HepG2 (cell line): ENCODE measurements around the gene PRSS33. TPM values are rescaled to one million over a fixed set of nuclear protein-coding genes. Genes with fewer than 3 reads are reported as not detected.

Experiments
- ATAC-seq: fragments of 200-7000 bp; cut with Tn5 transposase; 3 replicates; pipeline ENCODE4 v1.9.1; 2020; ENCODE audit warnings: mild to moderate bottlenecking, moderate library complexity
- BruUV-seq: library from RNA; stranded (reverse); fragments of 400-500 nt; replicated peaks from 2 replicates; lab custom pipeline; 2021; lab: Mats Ljungman, UMichigan
- CTCF ChIA-PET: fragments of 300-600 bp; formaldehyde crosslinking; extraction: SDS; loops from one replicate; lab custom pipeline; 2021; ENCODE audit warnings: low total read pairs, inconsistent platforms, low intra/inter-chr PET ratio; lab: Yijun Ruan, JAX
- POLR2A ChIA-PET: fragments of 350-600 bp; sonication (Branson Sonifier 250); formaldehyde crosslinking; loops from one replicate; lab custom pipeline; 2020; ENCODE audit warnings: antibody characterized with exemption, inconsistent platforms; lab: Yijun Ruan, JAX
- DNase-seq: peaks from one replicate; pipeline ENCODE4 v3.0.0-alpha.2; 2015; ENCODE audit warnings: low spot score
- FAIRE-seq: peaks from 3 replicates; lab custom pipeline; 2011; peaks lifted over from hg19 to GRCh38; lab: Jason Lieb, UNC
- H2AFZ ChIP-seq: one replicate; pipeline ENCODE4 v1.6.1; 2011; ENCODE audit warnings: low read length, inconsistent platforms
- H3K27ac ChIP-seq: fragments of 300-600 bp; 3 replicates; pipeline ENCODE4 v1.8.0; 2011; ENCODE audit warnings: mixed run types, mild to moderate bottlenecking, mixed read lengths, low read length, inconsistent platforms; ENCODE audit not compliant: insufficient read depth; ENCODE audit errors: extremely low read length
- H3K27me3 ChIP-seq, 2 experiments: fragments of 200-600 bp in 1 of 2; 2 replicates in 1 of 2; 3 replicates in 1 of 2; pipeline versions ENCODE4 v1.6.0 to v1.8.0; 2011; ENCODE audit warnings: low read length in 2 of 2, mild to moderate bottlenecking in 2 of 2, moderate library complexity in 2 of 2, inconsistent platforms in 1 of 2; ENCODE audit not compliant: insufficient read depth in 2 of 2, control insufficient read depth in 1 of 2
- H3K36me3 ChIP-seq, 2 experiments: fragments of 200-600 bp in 1 of 2; replicated peaks in 1 of 2; 2 replicates in 1 of 2; 3 replicates in 1 of 2; pipeline versions ENCODE4 v1.5.1 to v1.8.0; 2011; ENCODE audit warnings: low read length in 2 of 2, inconsistent platforms in 1 of 2; ENCODE audit not compliant: insufficient read depth in 2 of 2, control insufficient read depth in 1 of 2
- H3K4me1 ChIP-seq: 2 replicates; pipeline ENCODE4 v1.5.1; 2012; ENCODE audit warnings: low read length, inconsistent platforms; ENCODE audit not compliant: insufficient read depth
- H3K4me2 ChIP-seq: 2 replicates; pipeline ENCODE4 v1.6.0; 2011; ENCODE audit warnings: low read depth, low read length, inconsistent platforms
- H3K4me3 ChIP-seq, 3 experiments: fragments of 200-600 bp in 1 of 3; sonication (generic), shearing (Covaris generic) in 1 of 3; replicated peaks in 1 of 3; 2 replicates each; pipeline ENCODE4 v1.5.1; 2011 to 2016; ENCODE audit warnings: low read length in 3 of 3, inconsistent platforms in 2 of 3, low read depth in 2 of 3, mild to moderate bottlenecking in 2 of 3, control low read depth in 1 of 3, mixed read lengths in 1 of 3; ENCODE audit not compliant: insufficient read depth in 1 of 3
- H3K79me2 ChIP-seq: one replicate; pipeline ENCODE4 v1.6.1; 2011; ENCODE audit warnings: low read length, inconsistent platforms; ENCODE audit not compliant: insufficient read depth
- H3K9ac ChIP-seq: 2 replicates; pipeline ENCODE4 v1.6.0; 2011; ENCODE audit warnings: mild to moderate bottlenecking, low read depth, low read length, inconsistent platforms; ENCODE audit not compliant: insufficient read depth
- H3K9me3 ChIP-seq: 2 replicates; pipeline ENCODE4 v1.5.1; 2012; ENCODE audit warnings: mild to moderate bottlenecking, low read length
- H4K20me1 ChIP-seq: 2 replicates; pipeline ENCODE4 v1.6.0; 2011; ENCODE audit warnings: inconsistent platforms, mild to moderate bottlenecking, low read length, moderate library complexity; ENCODE audit not compliant: insufficient read depth
- JUN ChIP-seq: sonication (generic); formaldehyde crosslinking; IDR thresholded peaks from 2 replicates; pipeline ENCODE4 v1.4.0; 2020; ENCODE audit warnings: mild to moderate bottlenecking, missing genetic modification reagents
- MIXL1 ChIP-seq: IDR thresholded peaks from 2 replicates; pipeline ENCODE4 v1.6.1; 2016
- MZF1 ChIP-seq: sonication (generic); formaldehyde crosslinking; IDR thresholded peaks from 2 replicates; pipeline ENCODE4 v1.8.1; 2023; ENCODE audit warnings: mild to moderate bottlenecking, missing genetic modification reagents, borderline replicate concordance
- RAD51 ChIP-seq: fragments of 450-650 bp; IDR thresholded peaks from 2 replicates; pipeline ENCODE4 v1.6.1; 2016; ENCODE audit warnings: borderline replicate concordance
- SNAPC2 ChIP-seq: sonication (generic); formaldehyde crosslinking; IDR thresholded peaks from 2 replicates; pipeline ENCODE4 v1.8.1; 2022; ENCODE audit warnings: mild to moderate bottlenecking, missing genetic modification reagents
- TAF15 ChIP-seq: fragments of 200-400 bp; formaldehyde crosslinking; IDR thresholded peaks from one replicate; pipeline ENCODE4 v1.6.1; 2018; ENCODE audit warnings: mild to moderate bottlenecking, low read depth, low read length; ENCODE audit not compliant: poor library complexity, severe bottlenecking
- ZNF598 ChIP-seq: sonication (generic); formaldehyde crosslinking; IDR thresholded peaks from 2 replicates; pipeline ENCODE4 v1.5.1; 2020; ENCODE audit warnings: mild to moderate bottlenecking, missing genetic modification reagents, borderline replicate concordance
- WGBS: methylation state at CpG from one replicate; pipeline ENCODE4 v1.1.6; 2017; ENCODE audit warnings: low lambda C conversion rate; 5-methylcytosine and 5-hydroxymethylcytosine counted together
- in situ Hi-C: cut with HindIII; loops from 2 replicates; pipeline ENCODE4 v1.10.0; 2017; ENCODE audit warnings: low pct_unique_long_range_greater_than_20kb; ENCODE audit not compliant: extremely low pct_ligation_motif_present
- intact Hi-C: fragments of 100-400 bp; cut with micrococcal nuclease; formaldehyde crosslinking; loops from one replicate; pipeline ENCODE4 v1.10.0; 2022; ENCODE audit not compliant: unreplicated experiment
- polyA plus RNA-seq, 8 experiments: library from polyadenylated mRNA; depleted of rRNA in 3 of 8; stranded (reverse) in 7 of 8; unstranded in 1 of 8; fragments of >200 nt; fragmentation: Illumina TruSeq in 4 of 8; extraction: Trizol in 4 of 8; gene quantifications; 2 replicates each; pipeline versions ENCODE4 v1.2.1 to v1.2.3, GENCODE V29; 2011 to 2016; ENCODE audit warnings: low read depth in 4 of 8, missing spikeins in 1 of 8, mixed read lengths in 1 of 8; ENCODE audit not compliant: insufficient read depth in 1 of 8
- total RNA-seq, 5 experiments: library from RNA; depleted of rRNA; stranded (reverse); fragments of >200 nt; fragmentation: Illumina TruSeq; extraction: Trizol; gene quantifications; 2 replicates each; pipeline ENCODE4 v1.2.3, GENCODE V29; 2016; ENCODE audit warnings: low read depth in 1 of 5
- TF ChIP-seq, protein P1 (sequence below): sonication (generic); formaldehyde crosslinking; IDR thresholded peaks from 2 replicates; pipeline ENCODE4 v1.9.0; 2022; ENCODE audit warnings: missing genetic modification reagents, mild to moderate bottlenecking, borderline replicate concordance
- TF ChIP-seq, protein P2 (sequence below): sonication (generic); formaldehyde crosslinking; IDR thresholded peaks from 2 replicates; pipeline ENCODE4 v1.5.0; 2020; ENCODE audit warnings: mild to moderate bottlenecking, missing genetic modification reagents, moderate library complexity
- TF ChIP-seq, protein P3 (sequence below): sonication (generic); formaldehyde crosslinking; IDR thresholded peaks from 2 replicates; pipeline ENCODE4 v1.5.0; 2020; ENCODE audit warnings: missing genetic modification reagents, mild to moderate bottlenecking, borderline replicate concordance
- TF ChIP-seq, protein P4 (sequence below): sonication (generic); formaldehyde crosslinking; IDR thresholded peaks from 2 replicates; pipeline ENCODE4 v1.8.1; 2023; ENCODE audit warnings: mild to moderate bottlenecking, missing genetic modification reagents, borderline replicate concordance

PRSS33 gene
- total and polyA plus RNA-seq, 2 of the 13 experiments (the other 11 are each of a cell fraction or from before 2014, with no cell fraction given) = not detected

DNA sequence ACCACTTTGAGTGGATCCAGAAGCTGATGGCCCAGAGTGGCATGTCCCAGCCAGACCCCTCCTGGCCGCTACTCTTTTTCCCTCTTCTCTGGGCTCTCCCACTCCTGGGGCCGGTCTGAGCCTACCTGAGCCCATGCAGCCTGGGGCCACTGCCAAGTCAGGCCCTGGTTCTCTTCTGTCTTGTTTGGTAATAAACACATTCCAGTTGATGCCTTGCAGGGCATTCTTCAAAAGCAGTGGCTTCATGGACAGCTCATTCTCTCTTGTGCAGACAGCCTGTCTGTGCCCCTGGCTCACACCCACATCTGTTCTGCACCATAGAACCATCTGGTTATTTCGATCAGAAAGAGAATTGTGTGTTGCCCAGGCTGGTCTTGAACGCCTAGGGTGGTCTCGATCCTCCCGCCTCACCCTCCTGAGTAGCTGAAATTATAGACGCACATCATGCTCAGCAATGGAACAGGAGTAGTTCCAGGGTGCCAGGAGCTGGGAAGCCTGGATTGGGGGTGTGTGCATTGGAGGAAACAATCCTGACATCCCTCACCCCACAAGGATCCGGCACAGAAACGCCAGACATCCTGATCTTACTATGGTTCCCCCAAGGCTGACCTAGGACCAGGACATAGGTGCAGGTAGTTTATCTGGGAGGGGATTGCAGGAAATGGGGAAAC lies 34.3 kb upstream of the PRSS33 start:
- FAIRE-seq = no peak
- ChIA-PET POLR2A (no interaction called here), CTCF (no interaction called here)
- H3K79me2 ChIP-seq = no peaks in the 10 kb centered on the region
- in situ Hi-C loops (no loop called here), intact Hi-C loops (no loop called here)
- no TSS peak for BruUV-seq
- 28% methylated on average over 9 of the region's 9 CpGs for WGBS
- no peak overlapping the region for H3K4me3 ChIP-seq
- H4K20me1 ChIP-seq = no peaks in the 10 kb centered on the region
- H3K27ac ChIP-seq = no peak overlapping the region
- ATAC-seq = no peak
- no peak overlapping the region for H3K4me2 ChIP-seq
- no peak overlapping the region for H2AFZ ChIP-seq
- no peak for TF ChIP-seq MIXL1
- no peak for TF ChIP-seq TAF15
- no peak for TF ChIP-seq RAD51
- TF ChIP-seq, protein P1, sequence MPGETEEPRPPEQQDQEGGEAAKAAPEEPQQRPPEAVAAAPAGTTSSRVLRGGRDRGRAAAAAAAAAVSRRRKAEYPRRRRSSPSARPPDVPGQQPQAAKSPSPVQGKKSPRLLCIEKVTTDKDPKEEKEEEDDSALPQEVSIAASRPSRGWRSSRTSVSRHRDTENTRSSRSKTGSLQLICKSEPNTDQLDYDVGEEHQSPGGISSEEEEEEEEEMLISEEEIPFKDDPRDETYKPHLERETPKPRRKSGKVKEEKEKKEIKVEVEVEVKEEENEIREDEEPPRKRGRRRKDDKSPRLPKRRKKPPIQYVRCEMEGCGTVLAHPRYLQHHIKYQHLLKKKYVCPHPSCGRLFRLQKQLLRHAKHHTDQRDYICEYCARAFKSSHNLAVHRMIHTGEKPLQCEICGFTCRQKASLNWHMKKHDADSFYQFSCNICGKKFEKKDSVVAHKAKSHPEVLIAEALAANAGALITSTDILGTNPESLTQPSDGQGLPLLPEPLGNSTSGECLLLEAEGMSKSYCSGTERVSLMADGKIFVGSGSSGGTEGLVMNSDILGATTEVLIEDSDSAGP (CRISPR knock-in tag) = no peak
- TF ChIP-seq, protein P2, sequence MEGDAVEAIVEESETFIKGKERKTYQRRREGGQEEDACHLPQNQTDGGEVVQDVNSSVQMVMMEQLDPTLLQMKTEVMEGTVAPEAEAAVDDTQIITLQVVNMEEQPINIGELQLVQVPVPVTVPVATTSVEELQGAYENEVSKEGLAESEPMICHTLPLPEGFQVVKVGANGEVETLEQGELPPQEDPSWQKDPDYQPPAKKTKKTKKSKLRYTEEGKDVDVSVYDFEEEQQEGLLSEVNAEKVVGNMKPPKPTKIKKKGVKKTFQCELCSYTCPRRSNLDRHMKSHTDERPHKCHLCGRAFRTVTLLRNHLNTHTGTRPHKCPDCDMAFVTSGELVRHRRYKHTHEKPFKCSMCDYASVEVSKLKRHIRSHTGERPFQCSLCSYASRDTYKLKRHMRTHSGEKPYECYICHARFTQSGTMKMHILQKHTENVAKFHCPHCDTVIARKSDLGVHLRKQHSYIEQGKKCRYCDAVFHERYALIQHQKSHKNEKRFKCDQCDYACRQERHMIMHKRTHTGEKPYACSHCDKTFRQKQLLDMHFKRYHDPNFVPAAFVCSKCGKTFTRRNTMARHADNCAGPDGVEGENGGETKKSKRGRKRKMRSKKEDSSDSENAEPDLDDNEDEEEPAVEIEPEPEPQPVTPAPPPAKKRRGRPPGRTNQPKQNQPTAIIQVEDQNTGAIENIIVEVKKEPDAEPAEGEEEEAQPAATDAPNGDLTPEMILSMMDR (CRISPR knock-in tag) = no peak
- no peak for TF ChIP-seq ZNF598 (CRISPR knock-in tag)
- TF ChIP-seq, protein P3, sequence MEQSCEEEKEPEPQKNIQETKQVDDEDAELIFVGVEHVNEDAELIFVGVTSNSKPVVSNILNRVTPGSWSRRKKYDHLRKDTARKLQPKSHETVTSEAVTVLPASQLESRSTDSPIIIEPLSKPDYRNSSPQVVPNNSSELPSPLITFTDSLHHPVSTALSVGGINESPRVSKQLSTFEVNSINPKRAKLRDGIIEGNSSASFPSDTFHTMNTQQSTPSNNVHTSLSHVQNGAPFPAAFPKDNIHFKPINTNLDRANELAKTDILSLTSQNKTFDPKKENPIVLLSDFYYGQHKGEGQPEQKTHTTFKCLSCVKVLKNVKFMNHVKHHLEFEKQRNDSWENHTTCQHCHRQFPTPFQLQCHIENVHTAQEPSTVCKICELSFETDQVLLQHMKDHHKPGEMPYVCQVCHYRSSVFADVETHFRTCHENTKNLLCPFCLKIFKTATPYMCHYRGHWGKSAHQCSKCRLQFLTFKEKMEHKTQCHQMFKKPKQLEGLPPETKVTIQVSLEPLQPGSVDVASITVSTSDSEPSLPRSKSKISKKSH = no peak
- TF ChIP-seq, protein P4, sequence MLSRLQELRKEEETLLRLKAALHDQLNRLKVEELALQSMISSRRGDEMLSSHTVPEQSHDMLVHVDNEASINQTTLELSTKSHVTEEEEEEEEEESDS (CRISPR knock-in tag) = no peak
- no peak for TF ChIP-seq MZF1 (CRISPR knock-in tag)
- TF ChIP-seq SNAPC2 = no peak
- TF ChIP-seq JUN (CRISPR knock-in tag) = no peak
- no peak for DNase-seq
- H3K36me3 ChIP-seq = no peaks in the 10 kb centered on the region
- peaks cover 13% of the 10 kb centered on the region; the same call in 1 of the 2 replicates for H3K4me1 ChIP-seq
- no peaks in the 10 kb centered on the region for H3K9me3 ChIP-seq
- no peak overlapping the region for H3K9ac ChIP-seq
- H3K27me3 ChIP-seq = peaks cover 6 to 76% of the 10 kb centered on the region in 2 experiments
